ENCODE results near the gene CDC42BPB.

CDC42BPB gene

GRCh38 chr14:103070263-103070885, 13.0 kb upstream of the CDC42BPB start:
- Histone ChIP-seq H3K4ac (ENCODE audit: low read depth, low read length) (no peak overlapping the region), H3K79me1 (ENCODE audit: low read length) (no peaks in the 10 kb centered on the region), H3K36me3 (ENCODE audit: control insufficient read depth, insufficient read depth, low read length) (no peaks in the 10 kb centered on the region), H3K4me3 (ENCODE audit: low read length) (no peak overlapping the region), H2BK5ac (ENCODE audit: low read length) (no peak overlapping the region), H3K27ac (ENCODE audit: low read depth, low read length) (no peak overlapping the region), H4K8ac (ENCODE audit: low read depth, low read length) (no peak overlapping the region), H2AK5ac (ENCODE audit: low read length) (no peak overlapping the region), H3K27me3 (ENCODE audit: insufficient read depth, low read length, poor library complexity) (no peaks in the 10 kb centered on the region), H3K9ac (ENCODE audit: low read length) (no peak overlapping the region), H2BK120ac (ENCODE audit: low read depth, low read length) (no peak overlapping the region), H2BK15ac (replicated peaks; ENCODE audit: low read depth) (no peak overlapping the region), H3K56ac (ENCODE audit: low read length) (no peak overlapping the region), H3K4me2 (ENCODE audit: low read length) (no peak overlapping the region), H3K4me1 (ENCODE audit: control insufficient read depth, low read depth, low read length) (no peaks in the 10 kb centered on the region), H3K18ac (ENCODE audit: low read length) (no peak overlapping the region), H3K79me2 (ENCODE audit: control insufficient read depth, insufficient read depth, low read length) (no peaks in the 10 kb centered on the region), H4K5ac (ENCODE audit: low read length) (no peak overlapping the region), H3K23ac (ENCODE audit: low read length) (no peak overlapping the region)
- no CpG with 5 or more reads among the region's 8 CpGs for WGBS (ENCODE audit: extremely low coverage, insufficient coverage, low lambda C conversion rate)
- DNase-seq, result no peak

GRCh38 chr14:103068351-103069073, 11.2 kb upstream of the CDC42BPB start:
- Histone ChIP-seq H3K27me3 (ENCODE audit: insufficient read depth, low read length, poor library complexity) (no peaks in the 10 kb centered on the region), H3K23ac (ENCODE audit: low read length) (no peak overlapping the region), H3K9ac (ENCODE audit: low read length) (no peak overlapping the region), H3K4me3 (ENCODE audit: low read length) (no peak overlapping the region), H3K79me1 (ENCODE audit: low read length) (no peaks in the 10 kb centered on the region), H3K4me1 (ENCODE audit: control insufficient read depth, low read depth, low read length) (no peaks in the 10 kb centered on the region), H3K4me2 (ENCODE audit: low read length) (no peak overlapping the region), H3K18ac (ENCODE audit: low read length) (no peak overlapping the region), H3K27ac (ENCODE audit: low read depth, low read length) (no peak overlapping the region), H3K36me3 (ENCODE audit: control insufficient read depth, insufficient read depth, low read length) (no peaks in the 10 kb centered on the region), H2BK5ac (ENCODE audit: low read length) (no peak overlapping the region), H2BK15ac (replicated peaks; ENCODE audit: low read depth) (no peak overlapping the region), H2AK5ac (ENCODE audit: low read length) (no peak overlapping the region), H3K79me2 (ENCODE audit: control insufficient read depth, insufficient read depth, low read length) (no peaks in the 10 kb centered on the region), H3K4ac (ENCODE audit: low read depth, low read length) (no peak overlapping the region), H4K5ac (ENCODE audit: low read length) (no peak overlapping the region), H3K56ac (ENCODE audit: low read length) (no peak overlapping the region), H4K8ac (ENCODE audit: low read depth, low read length) (no peak overlapping the region), H2BK120ac (ENCODE audit: low read depth, low read length) (no peak overlapping the region)
- DNase-seq, result no peak
- no CpG with 5 or more reads among the region's 22 CpGs for WGBS (ENCODE audit: extremely low coverage, insufficient coverage, low lambda C conversion rate)

GRCh38 chr14:103067231-103067954, 10.0 kb upstream of the CDC42BPB start:
- no peak overlapping the region for H3K27ac ChIP-seq (ENCODE audit: low read depth, low read length)
- H3K36me3 ChIP-seq (ENCODE audit: control insufficient read depth, insufficient read depth, low read length), result no peaks in the 10 kb centered on the region
- no peak overlapping the region for H2BK5ac ChIP-seq (ENCODE audit: low read length)
- H4K8ac ChIP-seq (ENCODE audit: low read depth, low read length), result no peak overlapping the region
- no peak overlapping the region for H3K4ac ChIP-seq (ENCODE audit: low read depth, low read length)
- no peak overlapping the region for H3K23ac ChIP-seq (ENCODE audit: low read length)
- no peak overlapping the region for H2BK15ac ChIP-seq (replicated peaks; ENCODE audit: low read depth)
- H4K5ac ChIP-seq (ENCODE audit: low read length), result no peak overlapping the region
- H3K4me1 ChIP-seq (ENCODE audit: control insufficient read depth, low read depth, low read length), result no peaks in the 10 kb centered on the region
- no peak overlapping the region for H3K9ac ChIP-seq (ENCODE audit: low read length)
- no peak overlapping the region for H2AK5ac ChIP-seq (ENCODE audit: low read length)
- no peak overlapping the region for H2BK120ac ChIP-seq (ENCODE audit: low read depth, low read length)
- H3K79me1 ChIP-seq (ENCODE audit: low read length), result no peaks in the 10 kb centered on the region
- no peak overlapping the region for H3K56ac ChIP-seq (ENCODE audit: low read length)
- H3K18ac ChIP-seq (ENCODE audit: low read length), result no peak overlapping the region
- DNase-seq, result no peak
- H3K4me2 ChIP-seq (ENCODE audit: low read length), result no peak overlapping the region
- no peak overlapping the region for H3K4me3 ChIP-seq (ENCODE audit: low read length)
- no peaks in the 10 kb centered on the region for H3K79me2 ChIP-seq (ENCODE audit: control insufficient read depth, insufficient read depth, low read length)
- H3K27me3 ChIP-seq (ENCODE audit: insufficient read depth, low read length, poor library complexity), result no peaks in the 10 kb centered on the region
- WGBS (ENCODE audit: extremely low coverage, insufficient coverage, low lambda C conversion rate), result no CpG with 5 or more reads among the region's 8 CpGs

- no peak overlapping the region for H3K56ac ChIP-seq (ENCODE audit: low read length)
- H2BK120ac ChIP-seq (ENCODE audit: low read depth, low read length), result no peak overlapping the region
- no peaks in the 10 kb centered on the region for H3K4me1 ChIP-seq (ENCODE audit: control insufficient read depth, low read depth, low read length)
- H2BK5ac ChIP-seq (ENCODE audit: low read length), result no peak overlapping the region
- H3K18ac ChIP-seq (ENCODE audit: low read length), result no peak overlapping the region
- WGBS (ENCODE audit: extremely low coverage, insufficient coverage, low lambda C conversion rate), result no CpG with 5 or more reads among the region's 9 CpGs
- no peak for DNase-seq
- no peak overlapping the region for H3K23ac ChIP-seq (ENCODE audit: low read length)
- H4K8ac ChIP-seq (ENCODE audit: low read depth, low read length), result no peak overlapping the region
- H3K4me2 ChIP-seq (ENCODE audit: low read length), result no peak overlapping the region
- H2BK15ac ChIP-seq (replicated peaks; ENCODE audit: low read depth), result no peak overlapping the region
- no peak overlapping the region for H3K4me3 ChIP-seq (ENCODE audit: low read length)
- H3K36me3 ChIP-seq (ENCODE audit: control insufficient read depth, insufficient read depth, low read length), result no peaks in the 10 kb centered on the region
- H3K27me3 ChIP-seq (ENCODE audit: insufficient read depth, low read length, poor library complexity), result no peaks in the 10 kb centered on the region
- H3K4ac ChIP-seq (ENCODE audit: low read depth, low read length), result no peak overlapping the region
- no peak overlapping the region for H3K9ac ChIP-seq (ENCODE audit: low read length)
- no peak overlapping the region for H3K27ac ChIP-seq (ENCODE audit: low read depth, low read length)
- no peaks in the 10 kb centered on the region for H3K79me2 ChIP-seq (ENCODE audit: control insufficient read depth, insufficient read depth, low read length)
- H4K5ac ChIP-seq (ENCODE audit: low read length), result no peak overlapping the region
- no peaks in the 10 kb centered on the region for H3K79me1 ChIP-seq (ENCODE audit: low read length)
- no peak overlapping the region for H2AK5ac ChIP-seq (ENCODE audit: low read length)
Measured at GRCh38 chr14:103066399-103066798, 9.1 kb upstream of the CDC42BPB start.

- Histone ChIP-seq H3K4ac (ENCODE audit: low read depth, low read length) (no peak overlapping the region), H2BK5ac (ENCODE audit: low read length) (no peak overlapping the region), H3K27me3 (ENCODE audit: insufficient read depth, low read length, poor library complexity) (no peaks in the 10 kb centered on the region), H3K79me2 (ENCODE audit: control insufficient read depth, insufficient read depth, low read length) (no peaks in the 10 kb centered on the region), H3K56ac (ENCODE audit: low read length) (no peak overlapping the region), H3K18ac (ENCODE audit: low read length) (no peak overlapping the region), H4K5ac (ENCODE audit: low read length) (no peak overlapping the region), H4K8ac (ENCODE audit: low read depth, low read length) (no peak overlapping the region), H3K23ac (ENCODE audit: low read length) (no peak overlapping the region), H3K79me1 (ENCODE audit: low read length) (no peaks in the 10 kb centered on the region), H2AK5ac (ENCODE audit: low read length) (no peak overlapping the region), H3K4me2 (ENCODE audit: low read length) (no peak overlapping the region), H3K36me3 (ENCODE audit: control insufficient read depth, insufficient read depth, low read length) (no peaks in the 10 kb centered on the region), H3K4me3 (ENCODE audit: low read length) (no peak overlapping the region), H3K9ac (ENCODE audit: low read length) (no peak overlapping the region), H3K27ac (ENCODE audit: low read depth, low read length) (no peak overlapping the region), H2BK120ac (ENCODE audit: low read depth, low read length) (no peak overlapping the region), H2BK15ac (replicated peaks; ENCODE audit: low read depth) (no peak overlapping the region), H3K4me1 (ENCODE audit: control insufficient read depth, low read depth, low read length) (no peaks in the 10 kb centered on the region)
- no peak for DNase-seq
- no CpG with 5 or more reads among the region's 7 CpGs for WGBS (ENCODE audit: extremely low coverage, insufficient coverage, low lambda C conversion rate)
Measured at GRCh38 chr14:103065861-103066260, 8.5 kb upstream of the CDC42BPB start.

Measured in mesendoderm (in vitro differentiated cells).